HG02759 (cell line): ENCODE data around the gene CDK4.

Source experiments
- ATAC-seq: cut with Tn5 transposase; IDR thresholded peaks from one replicate; pipeline ENCODE4 v1.9.1; 2021; ENCODE audit warnings: mild to moderate bottlenecking, moderate library complexity; ENCODE audit not compliant: unreplicated experiment

CDK4 gene

DNA sequence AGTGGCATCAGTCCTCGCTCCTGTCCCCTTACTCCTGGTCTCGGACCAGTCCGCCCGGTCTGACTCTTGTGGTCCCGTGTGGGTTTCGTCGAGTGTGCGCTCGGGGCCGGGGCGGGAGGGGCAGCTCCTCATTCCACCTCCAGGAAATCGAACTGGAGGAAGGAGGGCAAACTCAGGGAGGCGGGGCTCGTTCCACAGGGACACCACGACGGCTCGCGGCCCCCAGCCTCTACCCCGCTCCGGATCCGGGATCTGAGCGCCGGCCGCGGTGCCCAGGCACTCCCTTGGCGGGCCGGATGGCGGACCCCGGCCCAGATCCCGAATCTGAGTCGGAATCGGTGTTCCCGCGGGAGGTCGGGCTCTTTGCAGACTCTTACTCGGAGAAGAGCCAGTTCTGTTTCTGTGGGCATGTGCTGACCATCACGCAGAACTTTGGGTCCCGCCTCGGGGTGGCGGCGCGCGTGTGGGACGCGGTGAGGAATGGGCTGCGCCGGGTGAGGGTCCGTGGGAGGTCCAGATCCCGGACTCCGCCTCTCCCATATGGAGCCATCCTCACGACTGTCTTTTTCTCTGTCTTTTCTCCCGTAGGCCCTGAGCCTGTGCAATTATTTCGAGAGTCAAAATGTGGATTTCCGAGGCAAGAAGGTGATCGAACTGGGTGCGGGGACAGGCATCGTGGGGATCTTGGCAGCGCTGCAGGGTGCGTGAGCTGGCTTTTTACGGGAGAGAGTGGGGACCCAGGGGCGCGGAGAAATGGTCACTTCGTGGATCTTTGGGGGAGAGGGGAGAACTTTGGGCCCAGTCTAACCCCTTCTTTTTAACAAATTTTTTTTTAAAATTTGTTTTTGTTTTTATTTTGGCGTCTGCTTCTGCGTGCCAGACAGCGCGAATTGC is 20.6 kb upstream of the CDK4 start, which contains the start of gene EEF1AKMT3:
EEF1AKMT3 (plus strand) TSS at position 186 of the 894 bp plus-strand sequence; CDS start at position 297, 111 bp downstream.
- ATAC-seq = no peak

DNA sequence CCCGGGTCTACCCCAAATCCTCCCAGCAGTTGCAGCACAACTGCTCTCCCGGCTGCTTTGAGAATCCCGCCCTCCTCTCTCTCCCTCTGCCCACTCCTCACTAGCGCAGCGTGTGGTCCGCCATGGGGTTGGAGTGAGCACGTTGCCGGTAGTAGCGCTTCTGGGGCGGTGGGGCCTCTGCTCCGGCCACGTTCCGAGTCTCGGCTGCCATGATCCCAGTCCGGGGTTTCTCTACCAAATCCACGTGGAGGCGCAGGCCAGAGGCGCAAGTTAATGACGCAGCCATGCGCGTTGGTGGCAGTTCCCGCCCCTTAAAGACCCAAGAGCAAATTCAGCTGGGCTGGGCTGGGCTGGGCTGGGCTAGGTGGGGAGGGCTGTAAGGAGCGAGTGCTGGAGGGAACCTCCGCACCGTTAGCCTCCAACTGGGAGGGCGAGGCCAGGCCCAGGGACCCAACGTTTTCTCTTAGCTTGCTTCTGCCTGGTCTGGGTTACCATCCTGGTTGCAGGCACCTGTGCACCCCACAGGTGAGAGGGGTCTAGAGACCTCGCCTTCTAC is 19.8 kb upstream of the CDK4 start, which contains the start of gene METTL1:
METTL1 (minus strand) TSS at position 233 of the 556 bp plus-strand sequence; CDS start at position 211, 22 bp downstream.
- ATAC-seq = peak; percentile 82

DNA sequence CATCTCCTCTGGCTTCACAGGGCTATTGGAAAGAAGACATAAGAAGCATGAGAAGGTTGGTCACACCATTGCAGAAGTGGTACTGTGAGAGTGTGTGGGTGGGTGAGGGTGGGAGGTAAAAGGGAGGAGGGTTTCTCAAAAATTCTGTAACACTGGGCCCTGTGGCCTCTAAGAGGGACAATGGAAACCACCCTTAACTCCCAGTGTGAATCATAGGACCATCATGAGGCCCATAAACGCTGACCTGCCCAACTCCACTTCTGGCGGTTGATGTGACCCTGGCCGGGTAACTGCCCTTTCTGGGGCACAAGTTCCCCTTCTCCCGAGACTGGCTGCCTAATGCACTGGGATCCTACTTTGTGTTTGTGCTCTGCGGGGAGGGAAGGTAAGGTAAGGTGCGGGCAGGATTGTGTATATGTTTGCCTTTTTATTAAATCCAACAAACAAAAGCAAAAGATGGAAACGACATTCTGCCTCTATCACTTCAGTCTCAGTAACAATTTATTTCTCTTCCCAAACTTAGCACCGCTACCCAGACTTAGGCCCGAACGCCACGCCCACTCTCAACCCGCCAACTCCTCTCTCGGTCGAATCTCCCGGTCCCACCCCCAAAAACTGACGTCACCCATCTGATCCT is 19.2 kb upstream of the CDK4 start:
- peak; percentile 79 for ATAC-seq

DNA sequence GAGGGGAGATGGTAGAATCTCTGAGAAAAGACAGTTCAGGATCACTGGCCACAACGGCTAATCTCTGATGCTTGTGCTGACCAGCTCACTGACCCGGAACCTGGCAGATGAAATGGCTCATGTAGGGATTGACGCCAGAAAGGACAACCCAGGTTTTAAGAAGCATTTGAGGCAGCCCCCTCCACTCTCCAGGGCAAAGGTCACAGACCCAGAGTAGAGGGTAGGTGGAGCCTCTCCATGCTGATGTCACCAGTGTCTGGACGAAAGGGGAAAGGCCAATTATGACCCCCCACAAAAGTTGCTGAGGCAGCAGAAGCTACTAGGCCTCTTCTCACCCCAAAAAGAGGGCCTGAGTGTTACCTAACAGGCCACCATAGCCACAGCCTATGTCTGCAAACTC is 18.6 kb upstream of the CDK4 start:
- no peak for ATAC-seq

DNA sequence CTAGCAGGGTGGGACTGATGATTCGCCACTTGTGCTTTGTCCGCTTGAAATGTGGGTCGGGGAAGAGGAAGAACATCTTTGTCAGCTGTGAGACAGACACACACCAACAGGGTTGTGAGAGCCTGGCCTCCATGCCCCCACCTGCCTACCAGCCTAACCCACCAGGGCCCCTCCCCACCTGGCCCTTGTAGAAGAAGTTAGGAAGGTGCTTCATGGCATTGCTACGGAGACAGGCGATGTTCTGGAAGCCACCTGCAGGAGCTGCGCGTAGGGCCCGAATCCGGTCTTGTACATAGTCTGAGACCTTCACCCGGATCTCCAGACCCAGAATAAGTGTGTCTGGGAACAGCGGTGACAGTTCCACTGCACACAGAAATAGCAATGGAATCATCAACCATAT is 17.5 kb upstream of the CDK4 start:
- ATAC-seq = no peak

DNA sequence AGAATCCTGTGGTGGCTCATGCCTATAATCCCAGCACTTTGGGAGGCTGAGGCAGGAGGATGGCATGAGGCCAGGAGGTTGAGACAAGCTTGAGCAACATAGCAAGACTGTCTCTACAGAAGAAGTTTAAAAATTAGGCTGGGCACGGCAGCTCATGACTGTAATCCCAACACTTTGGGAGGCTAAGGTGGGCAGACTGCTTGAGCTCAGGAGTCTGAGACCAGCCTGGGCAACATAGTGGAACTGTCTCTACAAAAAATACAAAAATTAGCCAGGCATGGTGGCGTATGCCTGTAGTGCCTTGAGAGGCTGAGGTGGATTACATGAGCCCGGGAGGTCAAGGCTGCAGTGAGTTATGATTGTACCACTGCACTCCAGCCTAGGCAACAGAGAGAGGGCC is 15.8 kb upstream of the CDK4 start:
- ATAC-seq = no peak

DNA sequence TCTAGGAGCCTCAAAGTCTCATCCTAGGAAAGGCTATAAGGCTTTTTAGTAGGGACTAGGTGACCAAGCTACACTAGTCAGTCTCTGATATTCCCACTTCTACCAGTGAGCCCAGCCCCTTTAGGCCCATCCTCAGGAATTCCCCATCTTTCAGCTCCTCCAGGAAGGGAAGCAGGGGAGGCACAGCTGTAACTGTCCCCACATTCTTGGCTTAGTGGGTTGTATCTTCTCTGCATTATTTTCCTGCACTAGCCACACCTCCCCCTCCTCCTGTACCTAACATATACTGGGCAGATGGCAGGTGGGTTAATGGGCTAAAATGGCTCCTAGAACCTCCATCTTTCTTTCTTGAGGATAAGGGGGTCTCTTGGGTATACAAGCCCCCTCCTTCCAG is 15.2 kb upstream of the CDK4 start:
- ATAC-seq = no peak

DNA sequence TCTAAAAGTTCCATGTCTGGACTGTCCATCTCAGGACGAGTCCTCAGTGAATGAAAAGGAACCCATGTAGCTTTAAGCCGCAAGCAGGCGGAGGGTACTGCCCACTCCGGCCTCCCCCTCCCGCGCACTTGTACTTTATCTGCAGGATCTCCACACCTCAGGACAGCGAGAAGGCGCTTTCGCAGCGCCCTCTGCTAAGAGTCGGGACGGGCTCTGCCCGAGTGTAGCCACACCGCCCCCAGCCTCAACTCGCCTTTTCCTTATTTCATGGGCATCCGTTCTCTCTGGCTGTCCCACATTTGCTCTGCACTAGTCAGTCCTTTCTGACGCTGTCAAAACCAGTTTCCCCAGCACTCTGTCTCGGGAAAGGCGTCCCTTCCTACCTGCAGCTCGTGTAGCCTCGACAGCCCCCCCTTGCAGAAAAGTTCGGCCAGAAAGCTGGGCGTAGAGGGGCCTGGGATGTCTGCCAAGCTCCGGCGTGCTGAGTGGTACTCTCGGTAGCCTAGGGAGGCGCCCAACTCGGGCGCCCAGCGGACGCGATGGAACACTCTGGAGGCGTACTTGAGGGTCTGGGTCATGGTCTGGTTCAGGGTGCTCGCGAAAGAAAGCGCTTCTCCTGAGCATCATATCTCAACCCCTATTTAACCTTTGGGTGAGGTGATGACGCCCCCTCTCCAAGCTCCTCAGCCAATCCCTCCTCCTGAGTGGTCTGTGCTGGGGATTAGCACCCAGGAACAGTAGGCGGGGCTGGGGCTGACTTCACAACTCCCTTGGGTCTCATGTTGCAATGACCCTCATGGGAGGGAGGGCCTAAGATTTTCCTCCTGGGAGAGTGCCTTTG is 14.6 kb upstream of the CDK4 start, which contains the start of gene CYP27B1:
CYP27B1 (minus strand) TSS at position 615 of the 841 bp plus-strand sequence; CDS start at position 578, 37 bp downstream.
- ATAC-seq = no peak

DNA sequence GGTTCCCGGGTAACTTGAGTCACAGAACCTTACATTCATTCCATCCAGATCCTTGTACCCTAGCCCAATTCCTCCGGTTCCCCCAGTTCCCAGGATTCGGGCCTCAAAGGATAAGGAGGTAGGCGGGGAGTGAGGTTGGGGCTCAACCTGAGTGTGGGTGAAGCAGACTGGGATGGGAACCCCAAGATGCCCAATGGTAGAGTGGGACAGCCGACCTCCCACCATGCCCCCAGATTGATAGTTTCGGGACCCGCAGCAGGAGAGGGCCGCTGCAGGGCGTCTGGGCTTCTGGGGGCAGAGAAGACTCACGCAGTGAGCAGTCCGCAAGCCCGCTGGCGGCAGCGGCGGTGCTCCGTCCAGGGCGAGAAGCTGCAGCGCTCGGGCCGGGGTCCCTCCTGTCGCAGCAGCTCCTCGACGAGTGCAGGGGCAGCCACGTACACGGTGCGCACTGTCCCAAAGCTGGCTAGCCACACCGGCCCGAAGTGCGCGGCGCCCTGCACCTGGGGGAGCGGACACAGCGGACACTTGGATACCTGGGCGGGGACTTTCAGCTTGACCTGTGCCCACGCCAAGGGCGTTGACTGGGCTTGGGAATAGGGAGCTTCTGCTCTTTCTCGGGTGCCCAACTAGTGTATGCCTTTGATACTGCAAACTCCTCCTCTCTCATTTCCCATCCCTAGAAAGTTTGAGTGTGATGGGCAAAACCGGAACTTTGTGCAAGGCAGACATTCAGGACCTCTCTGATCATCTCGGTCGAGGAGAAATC is 13.8 kb upstream of the CDK4 start:
- peak; percentile 11 for ATAC-seq

DNA sequence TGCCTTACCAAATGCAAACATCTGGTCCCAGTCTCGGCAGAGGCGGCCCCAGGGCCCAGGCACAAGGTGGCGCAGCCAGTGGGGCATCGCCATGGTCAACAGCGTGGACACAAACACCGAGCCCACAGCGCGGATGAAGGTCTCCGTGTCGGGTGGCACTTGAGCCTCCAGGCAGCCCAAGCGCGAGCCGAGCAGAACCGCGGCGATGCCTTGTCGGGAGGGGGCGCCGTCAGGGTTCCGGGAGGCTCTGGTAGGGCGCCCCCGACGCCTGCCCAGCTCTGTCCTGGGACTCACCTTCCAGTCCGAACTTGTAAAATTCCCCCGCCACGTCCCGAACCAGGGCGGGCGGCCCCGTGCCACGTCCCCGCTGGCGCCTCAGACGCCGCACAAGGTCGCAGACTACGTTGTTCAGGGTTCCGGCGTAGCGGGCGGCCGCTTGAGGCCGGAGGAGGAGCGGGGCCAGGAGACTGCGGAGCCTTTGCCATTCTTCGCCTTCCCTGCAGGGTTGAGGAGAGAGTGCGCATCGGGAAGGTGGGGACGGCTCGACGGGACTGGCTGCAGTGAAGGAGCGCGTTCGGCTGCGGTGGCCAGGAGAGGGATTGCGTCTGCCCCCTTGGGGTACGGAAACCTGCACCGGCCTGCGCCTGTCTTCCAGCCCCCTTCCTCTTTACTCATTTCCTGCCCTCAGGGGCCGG is 13.0 kb upstream of the CDK4 start:
- ATAC-seq = peak; percentile 67

DNA sequence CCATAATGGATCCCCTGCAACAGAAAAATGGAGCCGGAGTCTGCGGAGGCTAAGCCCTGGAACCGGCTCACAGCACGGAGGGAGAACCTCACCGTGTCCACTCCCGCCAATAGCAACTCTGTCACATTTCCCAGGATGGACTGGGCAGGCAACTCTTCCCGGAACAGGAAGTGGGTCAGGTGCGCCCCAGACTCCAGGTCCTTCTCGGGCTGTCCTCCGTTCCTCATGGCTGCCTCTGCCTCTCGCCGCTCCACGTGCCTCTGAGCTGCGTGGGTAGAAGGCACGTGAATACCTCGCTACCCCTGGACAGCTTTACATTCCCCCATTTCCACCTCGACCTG is 12.5 kb upstream of the CDK4 start:
- peak; percentile 14 for ATAC-seq

DNA sequence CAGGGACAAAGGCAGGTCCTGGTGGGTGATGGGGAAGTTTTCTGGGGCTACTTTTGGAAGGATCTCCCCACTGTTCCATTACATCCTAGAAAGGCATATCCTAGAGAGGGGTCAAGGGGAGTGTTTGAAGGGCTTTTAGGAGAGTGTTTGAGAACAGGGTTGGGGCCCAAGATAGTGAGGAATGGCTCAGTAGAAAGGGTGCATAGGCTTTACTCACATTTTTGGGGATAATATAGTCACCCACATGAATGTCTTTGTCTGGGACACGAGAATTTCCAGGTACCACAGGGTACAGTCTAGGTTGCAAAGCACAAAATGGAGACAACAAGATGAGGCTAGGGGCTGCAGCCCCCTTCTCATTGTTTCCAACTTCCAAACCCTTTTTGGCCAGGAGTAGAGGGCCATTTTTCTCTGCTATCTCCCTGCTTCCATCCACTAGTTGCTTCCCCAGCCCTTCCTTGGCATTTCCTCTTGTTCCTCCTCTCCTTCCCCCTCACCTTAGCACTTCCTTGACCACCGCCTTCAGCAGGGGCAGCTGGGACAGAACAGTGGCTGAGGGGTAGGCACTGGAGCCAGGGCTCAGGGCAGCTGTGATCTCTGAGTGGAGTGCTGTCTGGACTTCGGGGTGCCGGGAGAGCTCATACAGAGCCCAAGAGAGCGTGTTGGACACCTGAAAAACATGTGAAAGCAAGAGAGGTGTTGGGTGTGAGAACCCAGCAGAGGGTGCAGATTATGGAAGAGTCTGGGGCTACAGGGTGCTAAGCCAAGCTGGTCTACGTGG is 12.0 kb upstream of the CDK4 start:
- ATAC-seq = no peak

DNA sequence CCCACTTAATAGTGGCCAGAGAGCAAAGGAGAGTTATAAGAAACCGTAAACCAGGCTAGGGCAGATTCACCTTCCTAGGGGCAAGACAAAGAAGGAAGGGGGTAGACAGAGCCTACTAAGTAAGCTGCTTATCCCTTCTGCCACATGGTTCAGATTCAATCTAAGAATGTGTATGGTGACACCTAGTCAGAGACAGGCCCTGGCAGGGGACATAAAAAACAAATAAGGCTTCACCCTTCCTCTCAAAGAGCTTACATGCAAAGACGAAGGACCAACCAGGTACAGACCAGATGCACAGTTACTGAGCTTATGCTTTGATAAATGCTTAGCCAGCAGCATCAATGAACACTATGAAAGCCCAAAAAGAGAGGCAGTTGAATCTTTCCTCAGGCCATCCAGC is 10.4 kb upstream of the CDK4 start:
- ATAC-seq = no peak

DNA sequence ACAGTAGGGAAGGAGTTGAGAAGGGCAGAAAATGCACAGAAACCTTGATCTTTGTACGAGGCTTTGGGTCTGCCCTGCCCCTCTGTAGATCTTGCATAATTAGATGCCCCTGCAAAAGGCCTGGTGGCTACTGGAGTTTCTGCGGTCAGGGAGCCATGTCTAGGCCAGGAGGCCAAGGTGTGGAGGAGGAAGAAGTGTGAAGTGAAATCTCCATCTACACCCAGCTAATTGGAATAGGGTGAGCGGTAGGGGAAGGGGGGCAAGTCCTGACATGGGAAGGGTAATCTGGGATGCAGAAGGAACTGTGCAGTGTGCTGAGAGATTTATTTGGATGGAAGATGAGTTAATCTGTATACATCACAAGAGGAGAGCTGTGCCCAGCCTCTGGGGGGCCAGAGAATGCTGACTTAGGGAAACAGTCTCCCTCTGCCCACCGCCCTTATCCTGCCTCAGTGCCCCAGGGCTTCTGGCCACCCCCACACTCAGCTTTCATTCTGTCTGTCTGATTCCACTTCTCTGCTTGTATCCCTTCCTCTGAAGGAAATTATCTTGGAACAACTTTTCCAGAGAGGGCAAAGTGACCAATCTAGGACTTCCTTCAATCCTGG is 9.4 kb upstream of the CDK4 start:
- ATAC-seq = no peak

DNA sequence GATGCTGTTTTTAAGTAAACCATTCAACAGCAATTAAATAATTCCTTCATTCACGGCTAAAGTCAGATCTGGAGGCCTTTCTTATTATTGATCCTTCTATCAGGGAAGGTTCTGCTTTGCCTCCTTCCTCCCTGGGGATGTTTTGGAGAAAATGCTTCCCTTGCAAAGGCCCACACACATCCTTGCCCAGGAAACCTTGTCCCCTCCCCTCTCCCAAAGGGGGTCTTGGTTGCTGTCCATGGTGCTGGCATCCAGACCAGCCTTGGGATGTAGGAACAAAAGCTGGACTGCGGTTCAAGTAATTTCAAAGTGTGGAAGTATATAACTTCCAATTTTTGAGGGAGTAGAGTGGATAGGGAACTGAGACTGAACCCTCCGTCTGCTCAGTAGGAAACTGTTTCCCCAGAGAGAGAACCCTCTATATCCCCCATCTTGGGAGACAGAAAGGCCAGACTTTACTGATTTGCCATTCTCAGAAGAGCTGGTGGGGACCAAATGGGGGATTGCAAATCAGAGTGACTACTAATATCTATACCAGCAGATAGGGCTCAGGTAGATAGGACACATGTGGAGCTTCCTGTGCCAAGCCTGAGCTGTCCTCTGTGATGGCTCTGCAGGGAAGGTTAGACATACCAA is 8.4 kb upstream of the CDK4 start:
- ATAC-seq = no peak

DNA sequence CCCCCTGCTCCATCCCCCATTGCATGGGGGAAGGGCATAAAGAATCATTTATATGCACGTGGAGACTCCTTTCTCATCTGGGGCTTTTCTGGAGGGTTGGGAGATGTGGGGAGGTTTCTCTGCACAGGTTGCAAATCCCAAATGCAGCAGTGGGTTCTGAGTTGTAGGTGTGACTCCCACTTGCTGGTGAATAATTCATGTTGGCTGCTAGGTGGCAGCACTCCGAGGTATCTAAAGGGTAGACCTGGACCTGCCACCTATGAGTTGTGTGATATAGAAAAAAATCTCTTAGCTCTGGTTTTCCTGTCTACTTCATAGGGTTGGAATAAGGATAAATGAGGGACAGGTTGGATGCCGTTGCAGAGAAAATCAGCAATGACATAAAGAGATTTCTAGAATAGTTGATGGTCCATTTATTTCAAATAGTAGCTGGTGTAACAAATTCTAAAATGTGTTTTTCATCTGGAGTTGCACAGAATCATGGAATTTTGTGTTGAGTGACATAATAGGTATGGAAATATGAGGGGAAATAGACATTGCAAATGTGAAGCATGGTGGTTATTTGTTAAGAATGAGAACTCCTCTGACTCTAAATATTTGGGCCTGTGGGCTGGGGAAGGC is 7.4 kb upstream of the CDK4 start:
- no peak for ATAC-seq

DNA sequence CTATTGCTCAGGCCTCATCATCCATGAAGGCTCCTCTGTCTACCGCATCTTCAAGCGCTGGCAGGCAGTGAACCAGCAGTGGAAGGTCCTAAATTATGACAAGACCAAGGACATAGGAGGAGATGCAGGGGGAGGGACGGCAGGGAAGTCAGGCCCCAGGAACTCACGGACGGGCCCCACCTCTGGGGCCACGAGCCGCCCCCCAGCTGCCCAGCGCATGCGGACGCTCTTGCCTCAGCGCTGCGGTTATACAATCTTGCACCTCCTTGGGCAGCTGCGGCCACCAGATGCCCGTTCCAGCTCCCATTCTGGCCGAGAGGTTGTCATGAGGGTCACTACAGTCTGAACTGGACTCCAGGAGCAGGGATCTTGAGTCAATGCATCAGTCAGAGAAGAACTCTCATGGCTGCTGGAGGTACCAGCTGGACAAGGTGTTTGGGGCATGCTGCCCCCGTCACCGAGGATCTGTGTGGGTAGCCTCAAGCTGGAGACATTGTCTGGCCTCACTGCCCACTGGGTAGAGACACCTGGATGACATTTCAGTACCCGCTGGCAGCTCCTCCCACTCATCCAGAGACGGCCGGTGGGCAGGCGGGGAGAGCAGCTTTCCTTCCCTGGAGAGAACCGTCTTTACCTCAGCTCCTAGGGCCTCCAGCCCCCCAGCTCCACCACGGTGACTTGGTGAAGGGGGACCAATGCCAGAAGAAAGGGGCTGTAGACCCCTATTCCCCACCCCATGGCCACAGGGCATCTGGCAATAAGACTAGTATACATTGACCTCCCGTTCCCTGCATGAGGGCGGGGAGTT is 6.6 kb upstream of the CDK4 start:
- no peak for ATAC-seq
